Astrocyte of the spinal cord (primary cell): ENCODE data around the gene KCNQ1.

Experiments used
- DNase-seq: peaks from one replicate; pipeline ENCODE4 v3.0.0; 2011; ENCODE audit warnings: low read depth, low spot score
- H3K4me3 ChIP-seq: 2 replicates; pipeline ENCODE4 v1.5.1; 2011; ENCODE audit warnings: low read depth, mild to moderate bottlenecking, low read length, moderate library complexity
- CTCF ChIP-seq: IDR thresholded peaks from 2 replicates; pipeline ENCODE4 v1.5.1; 2012; ENCODE audit warnings: low read depth, mild to moderate bottlenecking, low read length, inconsistent platforms
- in situ Hi-C: cut with HindIII; loops from 2 replicates; pipeline ENCODE4 v1.10.0; 2017; ENCODE audit warnings: low sequenced_read_pairs

KCNQ1 gene

GRCh38 chr11:2835751-2836150 lies 390.9 kb downstream of the KCNQ1 start:
- no peak for TF ChIP-seq CTCF

GRCh38 chr11:2836315-2837095 lies 391.7 kb downstream of the KCNQ1 start:
- no peak for DNase-seq
- TF ChIP-seq CTCF = no peak

More at GRCh38 chr11:2835751-2836150, 390.9 kb downstream of the KCNQ1 start:
- H3K4me3 ChIP-seq = no peak overlapping the region
- DNase-seq = no peak
- in situ Hi-C loops = no loop called here

GRCh38 chr11:2837096-2837601 lies 392.3 kb downstream of the KCNQ1 start:
- DNase-seq = no peak
- H3K4me3 ChIP-seq = no peak overlapping the region
- TF ChIP-seq CTCF = peak; percentile 16
- in situ Hi-C loops = no loop called here

More at GRCh38 chr11:2836315-2837095, 391.7 kb downstream of the KCNQ1 start:
- H3K4me3 ChIP-seq = no peak overlapping the region
- in situ Hi-C loops = no loop called here

DNA sequence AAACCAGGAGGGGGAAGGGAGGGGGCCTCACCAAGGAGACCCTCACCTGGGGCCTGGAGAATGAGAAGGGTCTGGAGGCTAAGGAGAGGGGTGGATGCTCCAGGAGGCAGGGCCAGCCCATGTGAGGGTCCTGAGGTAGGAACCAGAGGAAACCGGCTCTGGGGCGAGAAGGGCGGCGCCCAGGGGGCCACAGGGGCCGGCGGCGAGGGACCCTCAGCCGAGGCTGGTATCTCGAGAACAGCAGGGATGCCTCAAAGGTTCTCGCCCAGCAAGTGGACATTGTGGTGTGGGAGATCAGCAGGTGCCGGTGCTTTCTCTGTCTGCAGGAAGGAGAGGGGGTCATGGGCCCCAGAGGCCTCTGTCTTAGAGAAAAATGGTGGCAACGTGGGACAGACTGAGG lies 392.8 kb downstream of the KCNQ1 start:
- no peak for DNase-seq
- H3K4me3 ChIP-seq = no peak overlapping the region
- in situ Hi-C loops = no loop called here
- TF ChIP-seq CTCF = no peak

DNA sequence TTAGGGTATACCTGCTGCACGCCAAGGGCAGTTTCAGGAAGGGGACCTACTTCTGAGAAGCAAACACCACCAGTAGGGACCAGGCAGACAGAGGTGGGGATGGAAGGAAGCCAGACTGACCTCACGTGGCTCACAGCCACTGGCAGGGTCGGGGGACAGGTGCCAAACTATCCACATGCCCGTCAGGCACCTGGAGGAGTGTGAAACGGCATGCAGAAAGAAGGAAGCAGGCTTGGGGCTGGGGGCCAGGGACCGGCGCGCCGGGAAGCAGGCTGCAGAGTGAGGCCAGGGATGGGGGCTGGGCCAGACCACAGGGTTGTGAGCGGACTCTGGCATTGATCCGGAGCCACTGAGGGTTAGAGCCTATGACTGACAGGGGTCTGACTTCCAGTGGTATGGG lies 393.3 kb downstream of the KCNQ1 start:
- DNase-seq = no peak
- in situ Hi-C loops = no loop called here
- H3K4me3 ChIP-seq = no peak overlapping the region
- no peak for TF ChIP-seq CTCF

- no peak for DNase-seq
- TF ChIP-seq CTCF = no peak
- in situ Hi-C loops = no loop called here
- H3K4me3 ChIP-seq = no peak overlapping the region
These were observed 394.0 kb downstream of the KCNQ1 start for GRCh38 chr11:2838676-2839294.
